Stomach (tissue), 9 donors: ENCODE data around the gene SNN. TPM values are rescaled to one million over a fixed set of nuclear protein-coding genes. Genes with fewer than 3 reads are reported as not detected.

Experiments used
- DNase-seq, 2 donors: peaks; one replicate each; pipeline versions ENCODE4 v3.0.0 to v3.0.0-alpha.2; 2013 to 2019
- H3K27ac ChIP-seq, 5 donors: fragments of 200-600 bp in 4 of 5; sonication (generic) in 4 of 5; one replicate each; pipeline ENCODE4 v1.5.1; 2013 to 2019; ENCODE audit warnings: mild to moderate bottlenecking in 1 of 5, moderate library complexity in 1 of 5
- H3K27me3 ChIP-seq, 3 donors: fragments of 200-600 bp; sonication (generic); one replicate each; pipeline ENCODE4 v1.5.1; 2017 to 2019; ENCODE audit warnings: mixed run types in 1 of 3
- H3K36me3 ChIP-seq, 4 donors: fragments of 200-600 bp; sonication (generic); 1 replicate in 3 of 4; 2 replicates in 1 of 4; pipeline ENCODE4 v1.5.1; 2016 to 2019
- H3K4me1 ChIP-seq, 4 donors: fragments of 200-600 bp; sonication (generic); one replicate each; pipeline ENCODE4 v1.5.1; 2016 to 2019
- H3K4me3 ChIP-seq, 4 donors: fragments of 200-600 bp; sonication (generic) in 3 of 4; one replicate each; pipeline ENCODE4 v1.5.1; 2016 to 2019; ENCODE audit warnings: mild to moderate bottlenecking in 1 of 4
- H3K9me3 ChIP-seq, 4 donors: fragments of 200-600 bp; sonication (generic); one replicate each; pipeline ENCODE4 v1.5.1; 2016 to 2019
- EP300 ChIP-seq: sonication (generic); formaldehyde crosslinking; IDR thresholded peaks from one replicate; pipeline ENCODE4 v1.6.1; 2017; ENCODE audit warnings: antibody characterized with exemption
- POLR2A ChIP-seq, 4 donors: fragments of 450-650 bp; IDR thresholded peaks; one replicate each; pipeline ENCODE4 v1.6.1; 2016; ENCODE audit warnings: antibody characterized with exemption in 4 of 4, control low read depth in 2 of 4, mild to moderate bottlenecking in 1 of 4, moderate library complexity in 1 of 4
- POLR2AphosphoS5 ChIP-seq, 3 donors: sonication (generic); formaldehyde crosslinking; IDR thresholded peaks; one replicate each; pipeline ENCODE4 v1.6.1; 2016; ENCODE audit warnings: antibody characterized with exemption in 3 of 3
- WGBS, 5 donors: extraction: QIAGEN DNeasy Blood & Tissue Kit in 3 of 5; methylation state at CpG; one replicate each; pipeline versions ENCODE4 v1.1.5 to v1.1.7; 2013 to 2018; 5-methylcytosine and 5-hydroxymethylcytosine counted together
- intact Hi-C: fragments of 100-400 bp; cut with DNase I; formaldehyde crosslinking; loops from one replicate; pipeline ENCODE4 v1.15.1; 2023; ENCODE audit warnings: low total_unique reads
- polyA plus RNA-seq, 3 donors: library from polyadenylated mRNA; stranded (reverse); fragments of 200-250 nt; gene quantifications; one replicate each; pipeline ENCODE4 v1.2.3, GENCODE V29; 2013
- total RNA-seq, 5 donors: library from RNA; depleted of rRNA; stranded (reverse); fragments of >200 nt; gene quantifications; one replicate each; pipeline versions ENCODE4 v1.1.0 to v1.2.3, GENCODE V29; 2014 to 2016
- TF ChIP-seq, protein P1 (sequence below), 7 experiments: fragments of 450-650 bp in 4 of 7; fragments of 200-600 bp in 3 of 7; sonication (generic) in 3 of 7; IDR thresholded peaks; one replicate each; pipeline ENCODE4 v1.5.1; 2016 to 2019; ENCODE audit warnings: antibody characterized with exemption in 7 of 7, control low read depth in 2 of 7, mild to moderate bottlenecking in 1 of 7
- donor health status: healthy with polysubstance abuse.
- donor health status: Bipolar disorder and iron deficiency.
- donor health status: healthy.

SNN gene
- total and polyA plus RNA-seq, 8 donors: 2.9 to 25.0 (median 13.7) TPM

DNA sequence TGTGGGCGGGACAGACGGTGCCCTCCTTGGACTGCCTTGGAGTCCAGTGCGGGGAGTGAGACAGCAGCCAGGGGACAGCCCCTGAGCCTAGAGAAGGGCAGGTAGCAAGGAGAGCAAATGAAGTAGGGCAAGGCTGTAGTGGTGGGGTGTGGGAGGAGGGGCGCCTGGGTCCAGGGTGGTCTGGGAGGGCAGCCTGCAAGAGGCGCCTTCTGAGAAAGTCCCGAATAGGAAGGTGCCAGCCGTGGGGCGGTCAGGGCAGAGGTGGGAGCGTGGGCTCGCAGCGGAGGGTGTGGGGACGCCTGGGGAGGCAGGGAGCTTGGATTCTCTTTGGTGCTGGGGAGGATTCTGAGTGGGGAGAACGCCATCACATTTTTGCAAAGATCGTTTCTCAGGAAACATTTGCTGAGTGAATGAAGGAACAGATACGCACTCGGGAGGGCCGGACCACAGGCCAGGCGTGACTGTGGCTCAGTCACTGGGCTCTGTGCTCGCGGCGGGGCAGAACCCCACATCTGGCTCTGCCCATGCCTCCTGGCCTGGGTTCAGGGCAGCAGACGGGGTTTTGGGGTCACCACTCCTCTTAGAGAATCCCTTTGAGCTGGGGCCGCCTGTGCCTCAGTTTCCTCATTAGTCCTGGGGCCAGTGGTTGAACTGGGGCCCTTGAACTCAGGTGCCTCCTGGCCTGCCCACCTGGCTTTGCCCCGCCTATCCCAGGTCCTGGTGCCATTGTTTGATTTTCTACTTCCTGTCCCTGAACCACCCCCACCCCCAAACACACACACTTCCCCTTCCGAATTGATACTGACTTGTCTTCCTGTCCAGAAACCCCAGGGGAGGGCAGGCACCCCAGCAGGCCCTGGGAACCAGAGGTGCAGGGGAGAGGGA is 4.2 kb downstream of the SNN start:
- H3K4me1 ChIP-seq: peaks cover 66 to 92% (median 88%) of the 10 kb centered on the region in 4 donors
- DNase-seq: peak in 1 of 2 donors; percentile 68
- intact Hi-C loops: no loop called here
- no peak overlapping the region for H3K4me3 ChIP-seq
- H3K9me3 ChIP-seq: no peaks in the 10 kb centered on the region
- H3K36me3 ChIP-seq: peaks cover 15 to 21% (median 19%) of the 10 kb centered on the region in 4 donors
- peak overlapping the region; percentile 16 to 89 (median 55) for H3K27ac ChIP-seq
- no peaks in the 10 kb centered on the region for H3K27me3 ChIP-seq
- TF ChIP-seq POLR2AphosphoS5 (IDR thresholded peaks at IDR 0.05) (no peak), EP300 (no peak), POLR2A (IDR thresholded peaks at IDR 0.05) (no peak)
- TF ChIP-seq, protein P1, sequence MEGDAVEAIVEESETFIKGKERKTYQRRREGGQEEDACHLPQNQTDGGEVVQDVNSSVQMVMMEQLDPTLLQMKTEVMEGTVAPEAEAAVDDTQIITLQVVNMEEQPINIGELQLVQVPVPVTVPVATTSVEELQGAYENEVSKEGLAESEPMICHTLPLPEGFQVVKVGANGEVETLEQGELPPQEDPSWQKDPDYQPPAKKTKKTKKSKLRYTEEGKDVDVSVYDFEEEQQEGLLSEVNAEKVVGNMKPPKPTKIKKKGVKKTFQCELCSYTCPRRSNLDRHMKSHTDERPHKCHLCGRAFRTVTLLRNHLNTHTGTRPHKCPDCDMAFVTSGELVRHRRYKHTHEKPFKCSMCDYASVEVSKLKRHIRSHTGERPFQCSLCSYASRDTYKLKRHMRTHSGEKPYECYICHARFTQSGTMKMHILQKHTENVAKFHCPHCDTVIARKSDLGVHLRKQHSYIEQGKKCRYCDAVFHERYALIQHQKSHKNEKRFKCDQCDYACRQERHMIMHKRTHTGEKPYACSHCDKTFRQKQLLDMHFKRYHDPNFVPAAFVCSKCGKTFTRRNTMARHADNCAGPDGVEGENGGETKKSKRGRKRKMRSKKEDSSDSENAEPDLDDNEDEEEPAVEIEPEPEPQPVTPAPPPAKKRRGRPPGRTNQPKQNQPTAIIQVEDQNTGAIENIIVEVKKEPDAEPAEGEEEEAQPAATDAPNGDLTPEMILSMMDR (IDR thresholded peaks at IDR 0.05): no peak
- 74 to 84% (median 84%) methylated on average over 23 to 25 of the region's 25 CpGs for WGBS, 5 donors

DNA sequence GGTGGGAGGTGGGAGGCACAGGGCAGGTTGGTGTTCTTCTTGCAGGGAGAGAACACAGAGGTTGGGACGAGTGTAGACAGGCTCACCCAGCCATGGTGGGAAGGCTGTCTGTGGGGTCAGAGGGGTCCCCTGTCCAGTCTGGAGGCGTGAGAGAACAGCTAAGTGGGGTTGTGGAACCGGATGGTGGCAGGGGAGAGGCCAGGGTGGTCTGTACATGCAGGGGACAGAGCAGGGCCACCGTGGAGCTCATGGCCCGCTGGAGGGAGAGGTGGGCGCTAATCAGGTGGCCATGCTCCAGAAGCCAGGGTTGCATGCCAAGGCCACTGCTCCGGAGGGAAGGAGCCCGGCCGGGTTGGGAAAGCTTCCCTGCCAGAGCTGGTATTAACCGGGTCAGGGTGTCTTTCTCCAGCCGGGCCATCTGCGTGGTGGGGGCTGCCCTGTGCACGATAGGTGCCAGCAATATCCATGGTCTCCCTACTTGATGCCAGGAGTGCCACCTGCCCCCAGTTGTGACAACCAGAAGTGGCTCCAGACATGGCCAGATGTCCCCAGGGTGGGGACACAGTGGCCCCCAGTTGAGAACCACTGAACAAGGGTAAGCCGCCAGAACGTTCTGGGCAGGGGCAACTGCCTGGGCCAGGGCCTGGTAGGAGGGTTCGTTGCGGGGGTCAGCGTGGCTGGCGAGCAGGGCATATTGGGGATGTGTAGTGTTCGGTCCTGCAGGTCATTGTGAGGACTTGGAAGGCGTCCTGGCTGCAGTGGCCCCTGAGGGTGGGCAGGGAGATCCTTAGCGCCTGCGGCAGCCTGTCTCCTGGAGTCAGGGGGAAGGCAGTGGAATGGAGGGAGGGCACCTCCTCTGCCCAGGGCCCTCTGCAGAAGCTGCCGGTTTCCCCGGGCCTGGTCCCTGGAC is 5.1 kb downstream of the SNN start:
- peak overlapping the region; percentile 16 to 89 (median 55) for H3K27ac ChIP-seq
- peaks cover 71 to 95% (median 91%) of the 10 kb centered on the region in 4 donors for H3K4me1 ChIP-seq
- no peaks in the 10 kb centered on the region for H3K9me3 ChIP-seq
- H3K27me3 ChIP-seq: no peaks in the 10 kb centered on the region
- no peak for DNase-seq
- 53 to 74% (median 61%) methylated on average over 15 to 25 of the region's 25 CpGs for WGBS, 5 donors
- peaks cover 17 to 30% (median 28%) of the 10 kb centered on the region in 4 donors for H3K36me3 ChIP-seq
- no peak overlapping the region for H3K4me3 ChIP-seq
- intact Hi-C loops: no loop called here
- TF ChIP-seq, protein P1 (IDR thresholded peaks at IDR 0.05): no peak
- TF ChIP-seq EP300 (no peak), POLR2AphosphoS5 (IDR thresholded peaks at IDR 0.05) (no peak), POLR2A (IDR thresholded peaks at IDR 0.05) (no peak)

DNA sequence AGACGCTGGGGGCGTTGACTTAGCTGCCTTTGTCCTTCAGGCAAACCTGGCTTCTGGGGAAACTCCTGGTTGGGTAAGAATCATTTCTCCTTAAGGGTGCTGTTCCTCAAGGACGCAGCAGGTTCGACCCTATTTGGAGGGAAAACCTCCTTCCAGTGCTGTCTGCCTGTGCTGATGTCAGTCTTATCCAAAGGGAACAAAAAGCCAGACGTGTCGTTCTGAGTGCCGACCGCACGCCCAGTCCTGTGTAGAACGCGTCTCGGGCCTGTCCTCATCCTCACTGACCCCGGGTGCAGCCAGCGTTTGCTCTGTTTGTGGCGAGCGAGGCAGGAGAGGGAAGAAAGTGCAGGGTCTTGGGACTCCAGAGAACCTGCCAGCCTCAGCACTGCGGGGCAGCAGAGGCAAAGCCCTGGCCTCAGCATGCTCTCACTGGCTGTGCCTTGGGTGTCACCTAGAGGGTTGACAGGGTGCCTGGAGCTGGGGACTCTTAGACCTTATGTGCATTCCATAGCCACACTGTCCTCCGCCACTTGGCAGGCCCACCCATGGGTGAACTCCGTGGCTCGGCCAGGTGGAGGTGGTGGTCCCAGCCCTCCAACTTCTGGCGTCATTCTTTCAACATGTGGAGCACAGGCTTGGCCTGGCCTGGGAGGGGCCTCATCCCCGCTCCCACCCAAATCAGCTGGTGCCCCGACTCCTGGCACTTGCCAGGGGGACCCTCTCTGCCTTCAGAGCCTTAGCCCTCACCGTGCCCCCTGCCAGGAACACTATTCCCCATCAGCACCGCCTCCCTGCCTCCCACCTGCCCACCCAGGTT is 6.0 kb downstream of the SNN start:
- no peaks in the 10 kb centered on the region for H3K27me3 ChIP-seq
- TF ChIP-seq, protein P1 (IDR thresholded peaks at IDR 0.05): no peak
- no peak for TF ChIP-seq EP300
- TF ChIP-seq POLR2A (IDR thresholded peaks at IDR 0.05): no peak
- no peak for TF ChIP-seq POLR2AphosphoS5 (IDR thresholded peaks at IDR 0.05)
- H3K4me3 ChIP-seq: no peak overlapping the region
- H3K36me3 ChIP-seq: peaks cover 22 to 38% (median 37%) of the 10 kb centered on the region in 4 donors
- WGBS, 5 donors: 78 to 92% (median 83%) methylated on average over 21 to 25 of the region's 25 CpGs
- no peaks in the 10 kb centered on the region for H3K9me3 ChIP-seq
- DNase-seq: no peak
- intact Hi-C loops: no loop called here
- H3K27ac ChIP-seq: peak overlapping the region in 4 of 5 donors; percentile 6 to 89 (median 65)
- H3K4me1 ChIP-seq: peaks cover 76 to 99% (median 92%) of the 10 kb centered on the region in 4 donors
